OCI-LY7 (cell line): ENCODE measurements around the gene GRID1. TPM values are rescaled to one million over a fixed set of nuclear protein-coding genes. Genes with fewer than 3 reads are reported as not detected.

Source experiments
- BruUV-seq: library from RNA; stranded (reverse); fragments of 400-500 nt; replicated peaks from 2 replicates; lab custom pipeline; 2021; lab: Mats Ljungman, UMichigan
- CTCF ChIA-PET: fragments of 300-600 bp; sonication (Branson Sonifier 250); formaldehyde crosslinking; loops from one replicate; lab custom pipeline; 2022; ENCODE audit warnings: antibody characterized with exemption; ENCODE audit not compliant: unreplicated experiment; lab: Charles Lee
- POLR2A ChIA-PET: fragments of 300-600 bp; sonication (Branson Sonifier 250); formaldehyde crosslinking; loops from one replicate; lab custom pipeline; 2022; ENCODE audit warnings: antibody characterized with exemption; lab: Charles Lee
- DNase-seq: peaks from one replicate; pipeline ENCODE4 v3.0.0-alpha.2; 2015; ENCODE audit warnings: low spot score
- H2AFZ ChIP-seq: fragments of 200-600 bp; sonication (generic), shearing (Covaris generic); 2 replicates; pipeline ENCODE4 v1.6.1; 2014; ENCODE audit warnings: mild to moderate bottlenecking, antibody characterized with exemption, low read length, moderate library complexity
- H3K27ac ChIP-seq: fragments of 200-600 bp; sonication (generic); 2 replicates; pipeline ENCODE4 v1.5.1; 2014; ENCODE audit warnings: mixed run types, low read depth, mild to moderate bottlenecking, moderate library complexity, low read length, inconsistent platforms; ENCODE audit not compliant: poor library complexity, severe bottlenecking
- H3K36me3 ChIP-seq: fragments of 200-600 bp; sonication (generic); 2 replicates; pipeline ENCODE4 v1.6.1; 2014; ENCODE audit warnings: mild to moderate bottlenecking, antibody characterized with exemption, low read length, moderate library complexity, mixed read lengths; ENCODE audit not compliant: insufficient read depth
- H3K4me1 ChIP-seq: fragments of 200-600 bp; sonication (generic); 2 replicates; pipeline ENCODE4 v1.5.1; 2014; ENCODE audit warnings: mild to moderate bottlenecking, low read length; ENCODE audit not compliant: insufficient read depth, poor library complexity, severe bottlenecking
- H3K4me2 ChIP-seq: fragments of 200-600 bp; sonication (generic); 2 replicates; pipeline ENCODE4 v1.6.1; 2014; ENCODE audit warnings: mild to moderate bottlenecking, low read length
- H3K4me3 ChIP-seq: fragments of 200-600 bp; sonication (generic); 2 replicates; pipeline ENCODE4 v1.5.1; 2014; ENCODE audit warnings: mild to moderate bottlenecking, low read depth, low read length; ENCODE audit not compliant: poor library complexity, severe bottlenecking
- H3K79me2 ChIP-seq: fragments of 200-600 bp; sonication (generic); 2 replicates; pipeline ENCODE4 v1.6.1; 2016; ENCODE audit warnings: low read depth, mild to moderate bottlenecking, low read length, moderate library complexity, mixed read lengths; ENCODE audit not compliant: insufficient read depth
- H3K9me2 ChIP-seq: fragments of 200-600 bp; sonication (generic); 2 replicates; pipeline ENCODE4 v1.6.1; 2016; ENCODE audit warnings: mild to moderate bottlenecking, low read length, mixed read lengths; ENCODE audit not compliant: insufficient read depth
- H3K9me3 ChIP-seq: fragments of 200-600 bp; sonication (generic); 2 replicates; pipeline ENCODE4 v1.6.1; 2014; ENCODE audit warnings: mild to moderate bottlenecking, mixed run types, low read length, mixed read lengths
- H4K20me1 ChIP-seq: fragments of 200-600 bp; sonication (generic); 2 replicates; pipeline ENCODE4 v1.6.1; 2014; ENCODE audit warnings: mild to moderate bottlenecking, antibody characterized with exemption, low read length, moderate library complexity, mixed read lengths; ENCODE audit not compliant: insufficient read depth
- CTCF ChIP-seq: fragments of 200-600 bp; sonication (generic); conservative IDR thresholded peaks from 2 replicates; pipeline ENCODE4 v1.5.1; 2014; ENCODE audit warnings: mild to moderate bottlenecking, antibody characterized with exemption, low read length, moderate library complexity, mixed read lengths
- EZH2phosphoT487 ChIP-seq: fragments of 200-600 bp; sonication (generic); IDR thresholded peaks from 2 replicates; pipeline ENCODE4 v1.6.1; 2018; ENCODE audit warnings: low read depth, borderline replicate concordance, mild to moderate bottlenecking, mixed run types, antibody characterized with exemption, low read length, moderate library complexity, mixed read lengths
- intact Hi-C: fragments of 100-400 bp; cut with micrococcal nuclease; formaldehyde crosslinking; loops from one replicate; pipeline ENCODE4 v1.10.0; 2022; ENCODE audit not compliant: unreplicated experiment
- total RNA-seq, 2 experiments: library from RNA; depleted of rRNA in 1 of 2; stranded (reverse); fragments of >200 nt in 1 of 2; shearing (Covaris generic) in 1 of 2; gene quantifications; 2 replicates each; pipeline ENCODE4 v1.2.3, GENCODE V29; 2014 to 2022

Gene GRID1
- total RNA-seq, 2 experiments from 2014 or later: 1.6 to 3.7 TPM

- no peaks in the 10 kb centered on the region for H3K9me3 ChIP-seq
- no peaks in the 10 kb centered on the region for H3K36me3 ChIP-seq
- no TSS peak for BruUV-seq
- H3K79me2 ChIP-seq: no peaks in the 10 kb centered on the region
- no peaks in the 10 kb centered on the region for H4K20me1 ChIP-seq
- ChIA-PET CTCF (no interaction called here), POLR2A (no interaction called here)
- H3K4me1 ChIP-seq: no peaks in the 10 kb centered on the region
- intact Hi-C loops: no loop called here
- no peak overlapping the region for H3K4me3 ChIP-seq
- H3K9me2 ChIP-seq: no peaks in the 10 kb centered on the region
- H3K4me2 ChIP-seq: no peak overlapping the region
- no peak overlapping the region for H2AFZ ChIP-seq
- no peak overlapping the region for H3K27ac ChIP-seq
- no peak for TF ChIP-seq EZH2phosphoT487
- no peak for TF ChIP-seq CTCF
- no peak for DNase-seq
These were observed 159.4 kb downstream of the GRID1 start for GRCh38 chr10:86207226-86207625.

GRCh38 chr10:86206240-86206579 lies 160.4 kb downstream of the GRID1 start:
- Histone ChIP-seq H2AFZ (no peak overlapping the region), H3K27ac (no peak overlapping the region), H3K36me3 (no peaks in the 10 kb centered on the region), H3K4me2 (no peak overlapping the region), H3K9me2 (no peaks in the 10 kb centered on the region), H3K79me2 (no peaks in the 10 kb centered on the region), H4K20me1 (no peaks in the 10 kb centered on the region), H3K4me3 (no peak overlapping the region), H3K9me3 (no peaks in the 10 kb centered on the region), H3K4me1 (no peaks in the 10 kb centered on the region)
- no peak for TF ChIP-seq EZH2phosphoT487
- ChIA-PET POLR2A (no interaction called here), CTCF (no interaction called here)
- DNase-seq: no peak
- no TSS peak for BruUV-seq
- intact Hi-C loops: no loop called here

GRCh38 chr10:86205306-86206239 lies 161.0 kb downstream of the GRID1 start:
- Histone ChIP-seq H3K9me3 (no peaks in the 10 kb centered on the region), H3K4me3 (no peak overlapping the region), H3K27ac (no peak overlapping the region), H3K4me1 (no peaks in the 10 kb centered on the region), H2AFZ (no peak overlapping the region), H3K4me2 (no peak overlapping the region), H3K9me2 (no peaks in the 10 kb centered on the region), H3K79me2 (no peaks in the 10 kb centered on the region), H4K20me1 (no peaks in the 10 kb centered on the region), H3K36me3 (no peaks in the 10 kb centered on the region)
- DNase-seq: no peak
- BruUV-seq: no TSS peak
- TF ChIP-seq EZH2phosphoT487: no peak
- no peak for TF ChIP-seq CTCF
- POLR2A ChIA-PET: no interaction called here
- intact Hi-C loops: no loop called here
- CTCF ChIA-PET: no interaction called here
